B cell (primary cell): ENCODE measurements around the gene TDRD9. TPM values are rescaled to one million over a fixed set of nuclear protein-coding genes. Genes with fewer than 3 reads are reported as not detected.

Experiments used
- ATAC-seq: fragments of 200-7000 bp; cut with Tn5 transposase; one replicate; pipeline ENCODE4 v1.10.0; 2021; ENCODE audit warnings: low read depth, mild to moderate bottlenecking, moderate number of reproducible peaks, moderate library complexity
- CTCF ChIA-PET: fragments of 350-600 bp; sonication (Branson Sonifier 250); formaldehyde crosslinking; loops from one replicate; lab custom pipeline; 2021; ENCODE audit warnings: antibody characterized with exemption, inconsistent platforms; lab: Charles Lee
- POLR2A ChIA-PET: fragments of 350-600 bp; sonication (Branson Sonifier 250); formaldehyde crosslinking; loops from one replicate; lab custom pipeline; 2021; ENCODE audit warnings: antibody characterized with exemption; lab: Charles Lee
- DNase-seq: peaks from one replicate; pipeline ENCODE4 v3.0.0; 2013
- H2AFZ ChIP-seq: 2 replicates; pipeline ENCODE4 v1.6.1; 2012; ENCODE audit warnings: mild to moderate bottlenecking, low read depth, low read length; ENCODE audit not compliant: insufficient read depth, poor library complexity, severe bottlenecking
- H3K27ac ChIP-seq, 2 donors: 1 replicate in 1 of 2; 2 replicates in 1 of 2; pipeline ENCODE4 v1.5.1; 2012 to 2013; ENCODE audit warnings: low read length in 2 of 2, mild to moderate bottlenecking in 2 of 2, moderate library complexity in 1 of 2
- H3K27me3 ChIP-seq, 4 experiments: fragments of 200-600 bp in 1 of 4; sonication (generic) in 1 of 4; replicated peaks in 1 of 4; 1 replicate in 2 of 4; 2 replicates in 2 of 4; pipeline versions ENCODE4 v1.6.1 to v1.7.0; 2013 to 2016; ENCODE audit warnings: low read length in 3 of 4, mild to moderate bottlenecking in 2 of 4, mixed read lengths in 1 of 4, moderate library complexity in 1 of 4; ENCODE audit not compliant: insufficient read depth in 4 of 4, control insufficient read depth in 3 of 4; ENCODE audit errors: control extremely low read depth in 1 of 4
- H3K36me3 ChIP-seq, 2 experiments: replicated peaks in 1 of 2; 1 replicate in 1 of 2; 2 replicates in 1 of 2; pipeline versions ENCODE4 v1.6.1 to v1.7.1; 2013; ENCODE audit warnings: low read length in 1 of 2; ENCODE audit not compliant: insufficient read depth in 2 of 2, control insufficient read depth in 1 of 2; ENCODE audit errors: control extremely low read depth in 1 of 2, extremely low read depth in 1 of 2
- H3K4me1 ChIP-seq, 2 donors: fragments of 200-600 bp in 1 of 2; sonication (generic) in 1 of 2; 1 replicate in 1 of 2; 2 replicates in 1 of 2; pipeline versions ENCODE4 v1.5.1 to v1.6.1; 2013 to 2017; ENCODE audit warnings: low read length in 2 of 2; ENCODE audit not compliant: control insufficient read depth in 2 of 2, insufficient read depth in 2 of 2
- H3K4me2 ChIP-seq: replicated peaks from 2 replicates; pipeline ENCODE3; 2012; ENCODE audit warnings: mild to moderate bottlenecking, low read depth, low read length; ENCODE audit not compliant: poor library complexity, severe bottlenecking
- H3K4me3 ChIP-seq, 5 experiments: fragments of 200-600 bp in 1 of 5; sonication (generic) in 1 of 5; 1 replicate in 3 of 5; 2 replicates in 2 of 5; pipeline versions ENCODE4 v1.5.1 to v1.7.0; 2011 to 2016; ENCODE audit warnings: low read length in 4 of 5, mild to moderate bottlenecking in 4 of 5, low read depth in 2 of 5, control low read depth in 1 of 5, moderate library complexity in 1 of 5; ENCODE audit not compliant: insufficient read depth in 1 of 5; ENCODE audit errors: control extremely low read depth in 1 of 5, extremely low read depth in 1 of 5
- H3K79me2 ChIP-seq: fragments of 200-600 bp; sonication (generic); one replicate; pipeline ENCODE4 v1.6.0; 2016; ENCODE audit warnings: low read length; ENCODE audit not compliant: control insufficient read depth, insufficient read depth
- H3K9ac ChIP-seq: fragments of 200-600 bp; sonication (generic); 2 replicates; pipeline ENCODE4 v1.6.1; 2017; ENCODE audit warnings: mild to moderate bottlenecking, low read length, moderate library complexity
- H3K9me3 ChIP-seq, 3 donors: one replicate each; pipeline versions ENCODE4 v1.6.1 to v1.7.1; 2013; ENCODE audit warnings: low read length in 2 of 3; ENCODE audit not compliant: control insufficient read depth in 2 of 3, insufficient read depth in 1 of 3; ENCODE audit errors: control extremely low read depth in 1 of 3
- H4K20me1 ChIP-seq: 2 replicates; pipeline ENCODE4 v1.6.0; 2012; ENCODE audit warnings: mild to moderate bottlenecking, low read length; ENCODE audit not compliant: insufficient read depth, control insufficient read depth, poor library complexity, severe bottlenecking
- H3K27ac Mint-ChIP-seq: one replicate; pipeline ENCODE4 v1.8.0; 2021; ENCODE audit warnings: mixed read lengths
- H3K27me3 Mint-ChIP-seq: one replicate; pipeline ENCODE4 v1.8.0; 2021; ENCODE audit warnings: mixed read lengths
- H3K4me1 Mint-ChIP-seq: one replicate; pipeline ENCODE4 v1.8.0; 2021; ENCODE audit warnings: mixed read lengths
- H3K4me3 Mint-ChIP-seq: one replicate; pipeline ENCODE4 v1.8.0; 2021; ENCODE audit warnings: mixed read lengths
- H3K9me3 Mint-ChIP-seq: one replicate; pipeline ENCODE4 v1.8.0; 2022; ENCODE audit warnings: mixed read lengths; ENCODE audit not compliant: insufficient read depth
- EZH2 ChIP-seq: IDR thresholded peaks from 2 replicates; pipeline ENCODE4 v1.6.1; 2012; ENCODE audit warnings: borderline replicate concordance, low read depth, mild to moderate bottlenecking, moderate library complexity, low read length; ENCODE audit not compliant: insufficient read depth, poor library complexity, severe bottlenecking
- WGBS: methylation state at CpG from one replicate; pipeline ENCODE4 v1.1.5; 2013; ENCODE audit warnings: missing lambda C conversion rate; ENCODE audit not compliant: insufficient coverage; 5-methylcytosine and 5-hydroxymethylcytosine counted together
- intact Hi-C: fragments of 100-400 bp; cut with micrococcal nuclease; formaldehyde crosslinking; loops from one replicate; pipeline ENCODE4 v1.10.0; 2022
- polyA plus RNA-seq: library from polyadenylated mRNA; depleted of rRNA; stranded (reverse); fragments of >200 nt; gene quantifications from 2 replicates; pipeline ENCODE4 v1.2.3, GENCODE V29; 2012
- total RNA-seq, 2 donors: library from RNA; stranded (reverse); fragments of 120-200 nt in 1 of 2; gene quantifications; 1 replicate in 1 of 2; 2 replicates in 1 of 2; pipeline versions ENCODE4 v1.2.3 to v1.2.4, GENCODE V29; 2013 to 2022
- TF ChIP-seq, protein P1 (sequence below): fragments of 200-600 bp; IDR thresholded peaks from one replicate; pipeline ENCODE4 v1.8.0; 2022; ENCODE audit warnings: antibody characterized with exemption, mild to moderate bottlenecking

The TDRD9 gene
- total and polyA plus RNA-seq, 2 donors (not counting 1 experiment from before 2014, with no cell fraction given): 1.1 to 2.4 TPM

DNA sequence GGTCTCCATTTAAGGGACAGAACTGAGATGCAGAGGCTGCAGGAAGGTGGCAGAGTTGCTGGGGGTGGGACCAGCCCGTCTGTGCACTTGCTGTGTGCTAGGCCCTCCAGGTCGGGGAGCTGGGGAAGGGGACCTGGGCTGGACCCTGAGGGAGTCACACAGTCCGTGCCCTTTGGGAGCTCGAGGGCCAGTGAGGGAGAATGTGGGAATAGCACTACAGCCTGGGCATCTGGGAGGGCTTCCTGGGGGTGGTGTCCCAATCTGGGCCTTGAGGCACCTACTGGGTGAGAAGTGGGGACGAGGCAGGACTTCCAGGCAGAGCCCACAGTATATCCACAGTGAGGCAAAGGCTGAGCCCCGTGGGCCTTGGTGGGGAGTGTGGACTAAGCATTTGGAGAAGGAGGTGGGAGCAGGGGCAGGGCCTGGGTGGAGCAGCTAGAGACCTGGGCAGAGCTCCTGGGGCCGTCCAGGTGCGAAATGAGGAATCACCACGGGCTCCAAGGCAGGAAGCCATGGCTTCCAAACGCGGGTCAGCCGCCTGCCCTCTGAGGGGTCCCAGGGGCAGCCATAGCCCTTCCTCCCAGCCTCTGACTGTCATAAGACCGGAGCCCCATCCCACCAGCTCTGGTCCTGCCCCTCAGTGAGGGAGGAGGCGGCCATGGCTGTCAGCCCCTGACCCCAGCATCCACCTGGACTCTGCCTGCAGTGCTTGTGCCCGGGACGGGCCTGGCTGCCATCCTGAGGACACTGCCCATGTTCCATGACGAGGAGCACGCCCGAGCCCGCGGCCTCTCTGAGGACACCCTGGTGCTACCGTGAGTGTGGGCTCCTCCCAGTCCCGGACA, 163.9 kb downstream of the TDRD9 start:
- Mint-ChIP-seq H3K9me3 (no peaks in the 10 kb centered on the region), H3K4me3 (no peak overlapping the region), H3K27me3 (peaks cover 5% of the 10 kb centered on the region), H3K4me1 (peaks cover 7% of the 10 kb centered on the region), H3K27ac (no peak overlapping the region)
- TF ChIP-seq, protein P1, sequence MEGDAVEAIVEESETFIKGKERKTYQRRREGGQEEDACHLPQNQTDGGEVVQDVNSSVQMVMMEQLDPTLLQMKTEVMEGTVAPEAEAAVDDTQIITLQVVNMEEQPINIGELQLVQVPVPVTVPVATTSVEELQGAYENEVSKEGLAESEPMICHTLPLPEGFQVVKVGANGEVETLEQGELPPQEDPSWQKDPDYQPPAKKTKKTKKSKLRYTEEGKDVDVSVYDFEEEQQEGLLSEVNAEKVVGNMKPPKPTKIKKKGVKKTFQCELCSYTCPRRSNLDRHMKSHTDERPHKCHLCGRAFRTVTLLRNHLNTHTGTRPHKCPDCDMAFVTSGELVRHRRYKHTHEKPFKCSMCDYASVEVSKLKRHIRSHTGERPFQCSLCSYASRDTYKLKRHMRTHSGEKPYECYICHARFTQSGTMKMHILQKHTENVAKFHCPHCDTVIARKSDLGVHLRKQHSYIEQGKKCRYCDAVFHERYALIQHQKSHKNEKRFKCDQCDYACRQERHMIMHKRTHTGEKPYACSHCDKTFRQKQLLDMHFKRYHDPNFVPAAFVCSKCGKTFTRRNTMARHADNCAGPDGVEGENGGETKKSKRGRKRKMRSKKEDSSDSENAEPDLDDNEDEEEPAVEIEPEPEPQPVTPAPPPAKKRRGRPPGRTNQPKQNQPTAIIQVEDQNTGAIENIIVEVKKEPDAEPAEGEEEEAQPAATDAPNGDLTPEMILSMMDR: no peak
- no peak for TF ChIP-seq EZH2
- Histone ChIP-seq H3K4me3 (no peak overlapping the region), H2AFZ (no peak overlapping the region), H3K36me3 (no peaks in the 10 kb centered on the region), H3K4me1 (peaks cover 0 to 6% of the 10 kb centered on the region in 2 donors), H3K27me3 (peaks cover 0 to 13% (median 0%) of the 10 kb centered on the region in 4 experiments), H3K9me3 (no peaks in the 10 kb centered on the region), H3K4me2 (no peak overlapping the region), H3K79me2 (no peaks in the 10 kb centered on the region), H3K9ac (no peak overlapping the region), H3K27ac (no peak overlapping the region), H4K20me1 (no peaks in the 10 kb centered on the region)
- POLR2A ChIA-PET: no interaction called here
- CTCF ChIA-PET: interaction anchor here (1.1 to 1.2 kb wide), 2 partner anchors 14 kb away, joined by 4 to 6 read pairs; no protein-coding TSS in a partner anchor
- DNase-seq: no peak
- ATAC-seq: no peak
- 84% methylated on average over 23 of the region's 23 CpGs for WGBS
- intact Hi-C loops: no loop called here

DNA sequence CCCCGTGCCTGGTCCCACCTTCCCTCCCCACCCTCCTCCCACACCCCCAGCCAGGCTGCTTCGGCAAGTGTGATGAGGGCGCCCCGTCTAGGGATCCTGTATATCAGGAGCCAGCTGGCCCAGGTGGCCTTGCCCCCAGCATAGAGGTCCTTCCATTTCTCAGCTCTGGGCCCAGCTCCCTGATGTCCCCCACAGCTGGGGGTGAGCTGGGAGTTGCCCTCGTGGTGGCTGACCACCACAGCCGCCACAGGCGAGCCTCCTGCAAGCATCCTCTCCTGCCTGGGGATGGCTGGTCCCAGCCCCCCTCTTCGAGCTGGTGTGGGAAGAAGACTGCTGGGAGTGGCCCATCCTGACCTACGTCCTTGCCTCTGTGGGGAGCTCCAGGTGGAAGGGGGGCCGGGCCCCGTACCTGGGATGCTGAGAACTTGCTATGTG, 164.7 kb downstream of the TDRD9 start:
- POLR2A ChIA-PET: no interaction called here
- CTCF ChIA-PET: interaction anchor here (1.0 to 1.2 kb wide), 2 partner anchors 15 to 547 kb away, joined by 3 to 4 read pairs; no protein-coding TSS in a partner anchor
- H3K9me3 Mint-ChIP-seq: no peaks in the 10 kb centered on the region
- peaks cover 7% of the 10 kb centered on the region for H3K4me1 Mint-ChIP-seq
- no peak for TF ChIP-seq EZH2
- TF ChIP-seq, protein P1: no peak
- DNase-seq (no peak), ATAC-seq (no peak)
- Histone ChIP-seq H3K36me3 (no peaks in the 10 kb centered on the region), H3K4me1 (peaks cover 0 to 6% of the 10 kb centered on the region in 2 donors), H2AFZ (no peak overlapping the region), H4K20me1 (no peaks in the 10 kb centered on the region), H3K27ac (no peak overlapping the region), H3K27me3 (peaks cover 0 to 8% (median 0%) of the 10 kb centered on the region in 4 experiments), H3K4me3 (no peak overlapping the region), H3K9me3 (no peaks in the 10 kb centered on the region), H3K4me2 (no peak overlapping the region), H3K79me2 (no peaks in the 10 kb centered on the region), H3K9ac (no peak overlapping the region)
- H3K27me3 Mint-ChIP-seq: peaks cover 3% of the 10 kb centered on the region
- intact Hi-C loops: no loop called here
- H3K4me3 Mint-ChIP-seq: no peak overlapping the region
- 80% methylated on average over 10 of the region's 11 CpGs for WGBS
- H3K27ac Mint-ChIP-seq: no peak overlapping the region
